ENCODE measurements around the gene ZWILCH. TPM values are rescaled to one million over a fixed set of nuclear protein-coding genes. Genes with fewer than 3 reads are reported as not detected.

ZWILCH gene
- total and polyA plus RNA-seq, 2 experiments from 2014 or later = 51.0 to 64.1 TPM

- H4K20me1 ChIP-seq (replicated peaks; ENCODE audit: insufficient read depth) = peaks cover 3% of the 10 kb centered on the region
- Mint-ChIP-seq H3K9me3 (no peaks in the 10 kb centered on the region), H3K27ac (no peak overlapping the region), H3K4me3 (no peak overlapping the region), H3K4me1 (peaks cover 12% of the 10 kb centered on the region; the same call in 2 of the 3 replicates), H3K27me3 (ENCODE audit: insufficient read depth, low read depth, poor library complexity) (peaks cover 2% of the 10 kb centered on the region), H3K36me3 (ENCODE audit: low read depth) (peaks cover 35% of the 10 kb centered on the region)
- TF ChIP-seq ZNF462 (CRISPR knock-in tag; IDR thresholded peaks at IDR 0.05) (no peak), EZH2 (IDR thresholded peaks at IDR 0.05; ENCODE audit: low read depth, unreplicated experiment) (no peak), ZNF331 (CRISPR knock-in tag; IDR thresholded peaks at IDR 0.05; ENCODE audit: low read depth) (no peak), ZNF114 (CRISPR knock-in tag; IDR thresholded peaks at IDR 0.05) (no peak), ETS1 (IDR thresholded peaks at IDR 0.05) (no peak), STAT1 (IDR thresholded peaks at IDR 0.05; ENCODE audit: unreplicated experiment) (no peak), JUNB (IDR thresholded peaks at IDR 0.05; ENCODE audit: unreplicated experiment) (no peak), CREB1 (CRISPR knock-in tag; IDR thresholded peaks at IDR 0.05; ENCODE audit: low read depth) (no peak)
- no peaks in the 10 kb centered on the region for H3K27me3 ChIP-seq (ENCODE audit: insufficient read depth)
- H3K36me3 ChIP-seq (ENCODE audit: insufficient read depth) = peaks cover 19% of the 10 kb centered on the region
- DNase-seq (ENCODE audit: low spot score) = no peak
- H3K9me2 ChIP-seq (ENCODE audit: insufficient read depth) = no peaks in the 10 kb centered on the region
- ATAC-seq = no peak
- no peak overlapping the region for H3K4me2 ChIP-seq
- H3K4me3 ChIP-seq = no peak overlapping the region
- H3K79me2 ChIP-seq (replicated peaks; ENCODE audit: insufficient read depth) = peaks cover 54% of the 10 kb centered on the region
- peaks cover 9% of the 10 kb centered on the region for H3F3A ChIP-seq (replicated peaks; ENCODE audit: low read depth)
- H3K4me1 ChIP-seq (ENCODE audit: insufficient read depth) = peaks cover 13% of the 10 kb centered on the region
- no peak overlapping the region for H2AFZ ChIP-seq
- H3K27ac ChIP-seq (ENCODE audit: low read depth) = no peak overlapping the region
Measured at GRCh38 chr15:66508293-66508883, 3.3 kb downstream of the ZWILCH start.

Measured in GM23338 (cell line).